CD1c-positive myeloid dendritic cell (primary cell): ENCODE measurements around the gene PROKR2.

Experiments
- DNase-seq: peaks from one replicate; pipeline ENCODE4 v3.0.0-alpha.2; 2016; ENCODE audit errors: extremely low spot score

PROKR2 gene

GRCh38 chr20:5316188-5317158, at the start of gene PROKR2:
TSS of gene PROKR2 (minus strand) at chr20:5316954. CDS start at chr20:5314369, 2,585 bp downstream.
- DNase-seq: no peak

DNA sequence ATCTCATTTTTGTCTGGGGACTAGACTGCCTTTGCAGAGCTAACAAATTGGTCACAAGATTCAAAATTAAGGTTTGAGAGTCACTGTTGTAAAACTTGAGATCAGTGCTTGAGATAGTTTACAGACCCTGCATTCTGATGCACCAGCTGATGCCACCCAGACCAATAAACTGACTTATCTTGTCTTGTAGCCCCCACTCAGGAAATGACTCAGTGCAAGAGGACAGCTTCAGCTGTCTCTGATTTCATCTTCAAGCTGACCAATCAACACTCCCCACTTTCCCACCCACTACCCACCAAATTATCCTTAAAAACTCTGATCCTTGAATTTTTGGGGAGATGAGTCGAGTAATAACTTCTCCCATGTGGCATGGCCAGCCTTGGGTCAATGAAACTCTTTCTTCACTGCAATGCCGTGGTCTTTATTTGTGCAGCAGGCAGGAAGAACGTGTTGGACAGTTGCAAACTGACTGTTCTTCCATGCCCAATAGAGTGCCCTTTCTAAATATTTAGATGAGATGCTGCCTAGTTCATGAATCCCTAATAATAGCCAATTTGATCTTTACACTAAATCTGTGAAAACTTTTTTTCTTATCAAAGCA, 48.3 kb upstream of the PROKR2 start:
- DNase-seq: no peak

GRCh38 chr20:5364136-5364821, 47.5 kb upstream of the PROKR2 start:
- DNase-seq: no peak

GRCh38 chr20:5362771-5363170, 46.0 kb upstream of the PROKR2 start:
- no peak for DNase-seq

- DNase-seq: no peak
Measured at GRCh38 chr20:5361176-5361575, 44.4 kb upstream of the PROKR2 start.

GRCh38 chr20:5357946-5358345, 41.2 kb upstream of the PROKR2 start:
- DNase-seq: peak; percentile 80

DNA sequence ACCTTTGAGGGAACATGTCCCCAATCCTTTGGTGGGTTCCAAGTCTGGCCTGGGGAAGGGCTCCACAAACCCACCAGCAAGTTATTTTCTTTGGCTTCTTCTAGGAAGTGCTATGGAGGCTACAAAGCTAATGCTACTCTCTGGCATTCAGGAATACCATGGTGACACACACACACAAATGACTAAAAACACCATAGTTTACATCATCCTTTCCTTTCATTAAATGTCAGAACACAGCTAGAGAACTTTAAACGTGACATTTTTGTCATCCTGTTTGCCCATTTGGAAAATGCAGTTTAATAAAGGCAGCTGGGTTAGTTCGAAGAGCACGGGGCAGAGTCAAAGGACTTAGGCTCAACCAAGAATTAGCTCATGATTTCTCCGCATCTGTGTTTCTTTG, 40.2 kb upstream of the PROKR2 start:
- peak; percentile 17 for DNase-seq

- peak; percentile 27 for DNase-seq
Measured at GRCh38 chr20:5354901-5355300, 38.1 kb upstream of the PROKR2 start.

- DNase-seq: peak; percentile 65
Measured at GRCh38 chr20:5353624-5354496, 37.1 kb upstream of the PROKR2 start.

DNA sequence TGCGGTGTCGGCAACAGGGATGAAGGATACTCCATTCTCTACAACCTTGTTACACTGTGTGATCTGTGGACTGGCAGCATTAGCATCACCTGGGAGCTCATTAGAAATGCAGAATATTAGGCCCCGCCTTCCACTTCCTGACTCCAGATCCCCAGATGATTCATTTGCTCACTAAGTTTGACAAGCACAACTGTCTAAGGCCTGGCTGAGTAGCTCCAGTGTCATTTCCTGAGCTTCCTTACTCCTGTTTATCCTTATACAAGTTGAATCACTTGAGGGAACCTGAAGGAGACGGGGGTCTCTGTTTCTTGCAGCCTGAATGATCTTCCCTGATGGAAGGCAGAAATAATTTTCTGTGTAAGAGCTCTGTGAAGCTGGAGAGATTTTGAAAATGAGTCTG, 32.7 kb upstream of the PROKR2 start:
- DNase-seq: no peak

GRCh38 chr20:5342021-5342420, 25.3 kb upstream of the PROKR2 start:
- no peak for DNase-seq

DNA sequence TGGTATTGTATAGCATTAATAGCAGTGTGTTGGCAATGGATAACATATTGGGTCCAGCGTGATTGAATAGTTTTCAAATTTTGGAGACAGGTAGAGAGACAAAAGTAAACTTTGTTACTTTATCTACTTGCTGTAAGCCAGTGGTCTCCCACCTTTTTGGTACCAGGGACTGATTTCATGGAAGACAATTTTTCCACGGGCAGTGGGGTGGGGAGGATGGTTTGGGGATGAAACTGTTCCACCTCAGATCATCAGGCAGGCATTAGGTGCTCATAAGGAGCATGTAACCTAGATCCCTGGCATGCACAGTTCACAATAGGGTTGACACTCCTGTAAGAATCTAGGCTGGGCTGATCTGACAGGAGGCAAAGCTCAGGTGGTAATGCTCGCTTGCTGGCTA, 14.6 kb upstream of the PROKR2 start:
- no peak for DNase-seq

DNA sequence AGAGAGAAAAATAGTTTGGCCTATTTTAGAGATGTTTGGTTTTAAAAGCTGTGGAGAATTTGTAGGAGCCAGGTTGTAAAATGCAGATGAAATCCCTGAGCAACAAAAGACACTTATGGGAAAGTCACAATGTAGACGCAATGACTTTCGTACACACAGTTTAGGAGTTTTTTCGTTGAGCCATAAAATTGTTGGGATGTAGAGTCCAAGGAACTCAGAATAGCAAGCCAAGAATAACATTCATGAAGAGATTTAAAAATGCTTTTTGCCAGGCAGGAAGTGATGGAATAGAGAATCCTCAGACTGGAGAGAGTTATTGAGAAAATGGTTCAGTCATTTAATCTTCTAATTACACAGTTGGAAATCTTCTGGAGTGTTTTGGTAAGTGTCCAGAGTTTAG, 11.5 kb upstream of the PROKR2 start:
- no peak for DNase-seq

DNA sequence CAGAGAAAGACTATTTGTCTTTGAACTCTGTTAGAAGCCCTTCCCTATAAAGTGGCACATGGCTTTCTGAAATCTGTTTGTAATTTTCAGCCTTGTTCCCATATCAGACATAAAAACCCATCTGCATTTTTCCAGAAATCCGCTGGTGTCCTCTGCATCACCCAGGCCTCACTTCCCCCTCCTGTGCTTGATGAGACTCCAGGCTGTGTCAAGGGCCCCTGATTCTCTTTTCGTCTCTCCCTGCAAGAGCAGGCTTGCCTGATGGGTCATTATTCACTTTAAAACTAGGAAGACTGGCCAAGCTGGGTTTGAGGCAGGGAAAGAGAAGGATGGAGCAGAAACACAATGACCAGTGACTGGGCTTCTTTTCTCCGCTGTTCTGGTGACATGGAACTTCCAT, 10.6 kb upstream of the PROKR2 start:
- no peak for DNase-seq

- DNase-seq: no peak
Measured at GRCh38 chr20:5315807-5316187, 957 bp downstream of the PROKR2 start.

DNA sequence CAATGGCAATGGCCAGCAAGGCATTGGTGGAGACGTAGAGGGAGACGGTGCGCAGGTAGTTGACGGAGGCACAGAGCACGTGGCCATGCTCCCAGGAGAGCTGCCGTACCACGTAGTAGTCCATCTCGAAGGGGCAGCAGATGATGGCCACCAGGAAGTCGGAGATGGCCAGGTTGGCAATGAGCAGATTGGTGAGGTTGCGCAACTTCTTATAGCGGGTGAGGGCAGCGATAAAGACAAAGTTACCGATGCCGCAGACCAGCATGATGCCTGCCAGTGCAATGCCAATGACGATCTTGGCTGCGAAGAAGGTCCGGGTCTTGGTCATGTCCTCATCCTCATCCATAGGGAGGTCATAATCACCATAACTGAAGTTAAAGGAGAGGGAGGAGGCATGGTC, 2.8 kb downstream of the PROKR2 start:
- DNase-seq: no peak

- DNase-seq: no peak
Measured at GRCh38 chr20:5312518-5312917, 4.2 kb downstream of the PROKR2 start.

DNA sequence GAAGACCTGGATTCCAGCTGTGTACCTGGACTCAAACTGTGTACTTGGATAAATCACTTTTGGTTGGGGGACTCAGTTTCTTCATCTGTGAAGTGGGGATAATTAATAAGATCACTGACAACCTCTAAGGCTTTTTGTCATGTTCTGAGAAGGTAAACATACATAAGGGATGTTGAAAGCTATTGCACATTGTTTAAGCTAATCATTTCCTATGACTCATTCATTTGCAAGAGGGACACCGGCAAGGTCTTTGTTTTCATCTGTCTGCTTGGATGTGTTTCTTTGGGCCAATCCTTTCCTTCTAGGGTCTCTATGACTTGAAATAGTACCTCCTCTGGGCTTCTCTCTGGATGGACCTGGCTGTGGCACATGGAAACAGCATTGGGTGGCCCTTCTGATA, 6.8 kb downstream of the PROKR2 start:
- no peak for DNase-seq

DNA sequence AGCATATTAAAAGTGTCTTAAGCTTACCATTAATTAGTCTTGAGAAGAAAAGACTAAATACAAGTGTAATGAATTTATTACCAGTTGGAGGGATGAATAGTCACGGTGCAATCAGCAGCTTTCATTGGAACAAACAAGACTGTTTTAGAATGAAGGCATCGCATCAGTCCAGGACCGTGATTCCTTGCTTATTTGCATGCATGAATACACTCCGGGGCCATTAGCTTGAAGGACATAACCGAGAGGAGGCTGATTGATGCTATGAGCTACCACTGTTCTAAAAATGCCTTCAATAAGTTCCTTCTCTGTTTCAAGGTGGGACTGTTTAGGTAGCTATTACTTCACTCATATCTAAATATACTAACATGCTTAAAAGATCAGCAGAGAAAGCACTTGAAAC, 17.9 kb downstream of the PROKR2 start:
- DNase-seq: no peak

DNA sequence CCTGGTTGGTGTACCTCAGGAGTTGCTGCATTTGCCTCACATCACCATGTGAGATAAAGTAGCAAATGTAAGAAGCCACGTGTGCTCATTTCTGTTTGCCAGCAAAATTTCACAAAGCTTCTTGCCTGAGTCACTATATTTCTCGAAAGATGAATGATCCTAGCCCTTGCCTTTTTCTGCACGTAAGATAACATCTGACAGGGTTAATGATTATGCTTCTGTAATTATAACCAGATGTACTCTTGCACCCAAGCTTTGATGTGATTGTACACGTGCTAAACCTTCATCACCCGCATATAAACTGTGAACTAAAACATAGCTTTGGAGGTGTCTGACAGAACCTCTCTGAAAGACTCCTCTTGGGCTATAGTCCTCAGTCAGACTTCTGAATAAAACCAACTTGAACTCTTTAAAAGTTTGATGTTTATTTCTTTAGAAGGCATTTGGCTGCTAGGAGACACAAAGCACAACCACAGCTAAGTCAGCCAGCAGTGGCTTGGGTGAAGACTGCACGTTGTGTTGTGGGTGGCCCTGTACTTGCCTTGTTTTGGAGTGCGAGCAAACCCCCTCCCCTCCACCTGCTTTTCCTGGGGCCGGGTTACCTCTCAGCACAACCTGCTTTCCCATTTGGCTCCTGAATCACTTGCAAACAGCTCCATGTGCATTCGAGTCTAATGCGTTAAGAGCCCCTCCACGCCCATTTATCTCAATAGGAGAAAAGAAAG, 19.3 kb downstream of the PROKR2 start:
- no peak for DNase-seq

DNA sequence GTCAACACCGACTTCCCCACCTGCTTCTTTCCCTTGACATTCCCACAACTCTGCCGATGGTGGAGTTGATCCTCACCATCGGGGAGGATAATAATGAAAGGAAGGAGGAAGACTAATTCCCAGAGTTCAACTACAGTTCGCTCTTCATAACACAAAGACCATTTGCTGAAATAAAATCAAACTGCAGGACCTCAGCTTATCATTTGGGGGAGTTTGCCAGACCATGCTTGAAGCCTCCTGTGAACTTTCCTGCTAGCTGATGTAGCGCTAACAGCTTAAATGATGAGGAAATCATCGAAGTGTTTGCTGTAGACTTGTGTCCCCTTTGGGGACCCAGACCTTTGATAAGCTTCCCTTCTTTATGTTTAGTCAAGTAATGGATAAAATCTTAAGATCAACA, 26.2 kb downstream of the PROKR2 start:
- DNase-seq: no peak
